ENCODE data around the gene PRAMEF13.
A peak's percentile ranks its signal among the peaks of the same experiment; 100 is the strongest.
"Not testable (repeated sequence)": the region's sequence is repeated elsewhere in the genome, so short reads cannot be mapped to it uniquely, and the experiment has no call there.

PRAMEF13 gene

GRCh38 chr1:13201309-13201708, at the start of gene PRAMEF13:
TSS of gene PRAMEF13 (minus strand) at chr1:13201409. CDS start at chr1:13199589, 1,820 bp downstream.
- not testable (repeated sequence) for DNase-seq

GRCh38 chr1:13247122-13247521, 45.9 kb upstream of the PRAMEF13 start:
- DNase-seq, result not testable (repeated sequence)

GRCh38 chr1:13246554-13246871, 45.3 kb upstream of the PRAMEF13 start:
- not testable (repeated sequence) for DNase-seq

GRCh38 chr1:13245841-13246553, 44.8 kb upstream of the PRAMEF13 start:
- not testable (repeated sequence) for DNase-seq

- not testable (repeated sequence) for DNase-seq
These were observed 42.5 kb upstream of the PRAMEF13 start for GRCh38 chr1:13243536-13244263.

GRCh38 chr1:13239633-13240032, 38.4 kb upstream of the PRAMEF13 start:
- DNase-seq, result not testable (repeated sequence)

- not testable (repeated sequence) for DNase-seq
These were observed 36.4 kb upstream of the PRAMEF13 start for GRCh38 chr1:13237572-13237971.

GRCh38 chr1:13234057-13234456, 32.8 kb upstream of the PRAMEF13 start:
- not testable (repeated sequence) for DNase-seq

GRCh38 chr1:13232056-13232455, 30.8 kb upstream of the PRAMEF13 start:
- not testable (repeated sequence) for DNase-seq

- not testable (repeated sequence) for DNase-seq
These were observed 30.0 kb upstream of the PRAMEF13 start for GRCh38 chr1:13231061-13231750.

- DNase-seq, result not testable (repeated sequence)
These were observed 29.4 kb upstream of the PRAMEF13 start for GRCh38 chr1:13230601-13231000.

GRCh38 chr1:13230096-13230495, 28.9 kb upstream of the PRAMEF13 start:
- DNase-seq, result not testable (repeated sequence)

GRCh38 chr1:13228343-13228781, 27.2 kb upstream of the PRAMEF13 start:
- peak; percentile 45 to 66 (median 57) for DNase-seq

- not testable (repeated sequence) for DNase-seq
These were observed 26.3 kb upstream of the PRAMEF13 start for GRCh38 chr1:13227271-13228055.

- DNase-seq, result not testable (repeated sequence)
These were observed 24.5 kb upstream of the PRAMEF13 start, which contains the start of gene PRAMEF18 for GRCh38 chr1:13225675-13226204. TSS of gene PRAMEF18 (minus strand) at chr1:13226154. CDS start at chr1:13226106, 48 bp downstream.

- no peak for DNase-seq
These were observed 23.4 kb upstream of the PRAMEF13 start for GRCh38 chr1:13224480-13225060.

- not testable (repeated sequence) for DNase-seq
These were observed 21.6 kb upstream of the PRAMEF13 start for GRCh38 chr1:13222788-13223187.

- DNase-seq, result not testable (repeated sequence)
These were observed 18.0 kb upstream of the PRAMEF13 start for GRCh38 chr1:13219203-13219602.

- DNase-seq, result not testable (repeated sequence)
These were observed 15.4 kb upstream of the PRAMEF13 start for GRCh38 chr1:13216619-13217018.

GRCh38 chr1:13208712-13209111, 7.5 kb upstream of the PRAMEF13 start:
- DNase-seq, result not testable (repeated sequence)

- DNase-seq, result not testable (repeated sequence)
These were observed 29.7 kb downstream of the PRAMEF13 start, which contains the start of gene PRAMEF9 for GRCh38 chr1:13171548-13171947. TSS of gene PRAMEF9 (plus strand) at chr1:13171848. CDS start at chr1:13175281, 3,433 bp downstream.

- DNase-seq, result not testable (repeated sequence)
These were observed 35.7 kb downstream of the PRAMEF13 start, which contains the start of gene HNRNPCL4 for GRCh38 chr1:13165531-13165930. TSS of gene HNRNPCL4 (minus strand) at chr1:13165631. CDS start at chr1:13165467, 164 bp downstream.
